NCI-H82 (cell line): ENCODE data around the gene NRG3.

Experiments used
- DNase-seq: peaks from one replicate; lab custom pipeline; 2025; lab: John Stamatoyannopoulos, UW

The NRG3 gene

GRCh38 chr10:82391971-82392370, 517.0 kb downstream of the NRG3 start:
- no peak for DNase-seq

- DNase-seq = no peak
Measured at GRCh38 chr10:82392533-82392932, 517.5 kb downstream of the NRG3 start.

- DNase-seq = no peak
Measured at GRCh38 chr10:82394122-82394521, 519.1 kb downstream of the NRG3 start.

GRCh38 chr10:82394987-82395386, 520.0 kb downstream of the NRG3 start:
- DNase-seq = no peak

- DNase-seq = no peak
Measured at GRCh38 chr10:82396886-82397285, 521.9 kb downstream of the NRG3 start.

- peak; percentile 45 for DNase-seq
Measured at GRCh38 chr10:82397854-82398253, 522.9 kb downstream of the NRG3 start.

GRCh38 chr10:82399850-82400249, 524.9 kb downstream of the NRG3 start:
- no peak for DNase-seq

- no peak for DNase-seq
Measured at GRCh38 chr10:82400841-82401240, 525.8 kb downstream of the NRG3 start.

- no peak for DNase-seq
Measured at GRCh38 chr10:82402906-82403401, 528.0 kb downstream of the NRG3 start.

- no peak for DNase-seq
Measured at GRCh38 chr10:82409671-82410070, 534.7 kb downstream of the NRG3 start.

GRCh38 chr10:82411416-82411815, 536.4 kb downstream of the NRG3 start:
- no peak for DNase-seq

- DNase-seq = no peak
Measured at GRCh38 chr10:82420001-82420400, 545.0 kb downstream of the NRG3 start.

GRCh38 chr10:82429302-82429701, 554.3 kb downstream of the NRG3 start:
- DNase-seq = no peak

GRCh38 chr10:82438277-82438676, 563.3 kb downstream of the NRG3 start:
- DNase-seq = peak; percentile 95

- no peak for DNase-seq
Measured at GRCh38 chr10:82440775-82441174, 565.8 kb downstream of the NRG3 start.

- no peak for DNase-seq
Measured at GRCh38 chr10:82452046-82452445, 577.1 kb downstream of the NRG3 start.

GRCh38 chr10:82452676-82453075, 577.7 kb downstream of the NRG3 start:
- DNase-seq = no peak

- no peak for DNase-seq
Measured at GRCh38 chr10:82453678-82454293, 578.8 kb downstream of the NRG3 start.

GRCh38 chr10:82462910-82463551, 588.0 kb downstream of the NRG3 start:
- no peak for DNase-seq

GRCh38 chr10:82463614-82464013, 588.6 kb downstream of the NRG3 start:
- DNase-seq = no peak

GRCh38 chr10:82464191-82464818, 589.3 kb downstream of the NRG3 start:
- no peak for DNase-seq

GRCh38 chr10:82464966-82465365, 590.0 kb downstream of the NRG3 start:
- no peak for DNase-seq

GRCh38 chr10:82468453-82468852, 593.5 kb downstream of the NRG3 start:
- no peak for DNase-seq
